DOHH2 (cell line): ENCODE measurements around the gene ADAMTS9.

Experiments
- H3F3A ChIP-seq: fragments of 200-600 bp; sonication (generic), shearing (Covaris generic); 2 replicates; pipeline ENCODE4 v1.6.0; 2016; ENCODE audit warnings: antibody characterized with exemption, mild to moderate bottlenecking; ENCODE audit not compliant: control insufficient read depth, insufficient read depth
- H3K27ac ChIP-seq: fragments of 200-600 bp; sonication (generic); 2 replicates; pipeline ENCODE4 v1.5.1; 2014; ENCODE audit warnings: low read depth, mild to moderate bottlenecking, low read length, moderate library complexity
- H3K27me3 ChIP-seq: fragments of 200-600 bp; sonication (generic); 2 replicates; pipeline ENCODE4 v1.6.1; 2014; ENCODE audit warnings: mild to moderate bottlenecking, low read length, mixed read lengths; ENCODE audit not compliant: control insufficient read depth
- H3K36me3 ChIP-seq: fragments of 200-600 bp; sonication (generic); 2 replicates; pipeline ENCODE4 v1.6.1; 2014; ENCODE audit warnings: mild to moderate bottlenecking, low read length, moderate library complexity, mixed read lengths; ENCODE audit not compliant: control insufficient read depth
- H3K4me1 ChIP-seq: fragments of 200-600 bp; sonication (generic); 2 replicates; pipeline ENCODE4 v1.6.1; 2014; ENCODE audit warnings: mild to moderate bottlenecking, low read length, mixed read lengths; ENCODE audit not compliant: control insufficient read depth
- H3K4me2 ChIP-seq: fragments of 200-600 bp; sonication (generic); 2 replicates; pipeline ENCODE4 v1.6.0; 2014; ENCODE audit warnings: mild to moderate bottlenecking, low read length, moderate library complexity
- H3K4me3 ChIP-seq: fragments of 200-600 bp; sonication (generic); 2 replicates; pipeline ENCODE4 v1.5.1; 2014; ENCODE audit warnings: mild to moderate bottlenecking, low read length, mixed read lengths
- H3K79me2 ChIP-seq: fragments of 200-600 bp; sonication (generic); 2 replicates; pipeline ENCODE4 v1.6.1; 2014; ENCODE audit warnings: mild to moderate bottlenecking, low read length, mixed read lengths; ENCODE audit not compliant: control insufficient read depth
- H3K9me2 ChIP-seq: fragments of 200-600 bp; sonication (generic); replicated peaks from 2 replicates; pipeline ENCODE4 v1.6.1; 2014; ENCODE audit warnings: mild to moderate bottlenecking, low read length, mixed read lengths; ENCODE audit not compliant: control insufficient read depth
- H3K9me3 ChIP-seq: fragments of 200-600 bp; sonication (generic); 2 replicates; pipeline ENCODE4 v1.6.1; 2014; ENCODE audit warnings: antibody characterized with exemption, low read length, mixed read lengths; ENCODE audit not compliant: control insufficient read depth, insufficient read depth
- H4K20me1 ChIP-seq: fragments of 200-600 bp; sonication (generic); 2 replicates; pipeline ENCODE4 v1.6.0; 2014; ENCODE audit warnings: low read depth, mild to moderate bottlenecking, antibody characterized with exemption, low read length, moderate library complexity; ENCODE audit not compliant: control insufficient read depth, insufficient read depth
- EZH2phosphoT487 ChIP-seq: fragments of 200-600 bp; sonication (generic); IDR thresholded peaks from 2 replicates; pipeline ENCODE4 v1.6.1; 2017; ENCODE audit warnings: borderline replicate concordance, mild to moderate bottlenecking, antibody characterized with exemption, low read length, moderate library complexity, mixed read lengths
- TF ChIP-seq, protein P1 (sequence below): fragments of 200-600 bp; sonication (generic); IDR thresholded peaks from one replicate; pipeline ENCODE4 v1.5.1; 2014; ENCODE audit warnings: antibody characterized with exemption, mild to moderate bottlenecking, low read depth, low read length; ENCODE audit not compliant: poor library complexity, severe bottlenecking

The ADAMTS9 gene

DNA sequence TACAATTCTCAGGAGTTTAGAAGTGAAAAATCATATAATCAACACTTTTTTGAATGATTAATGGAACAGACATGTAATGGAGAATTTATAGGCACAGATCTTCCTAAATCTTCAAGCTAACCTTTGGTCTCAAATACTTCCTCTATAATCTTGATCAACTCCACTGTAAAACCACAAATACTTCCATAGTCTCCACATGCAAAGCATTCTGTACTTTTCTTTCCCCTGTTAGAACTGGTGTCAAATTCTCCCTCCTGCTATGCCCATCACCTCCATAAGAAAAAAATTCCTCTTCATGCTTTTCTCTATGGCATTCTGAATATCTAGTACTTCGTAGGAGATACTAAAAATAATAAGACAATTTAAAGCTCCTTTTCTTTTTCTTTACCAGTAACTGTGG, 214.3 kb downstream of the ADAMTS9 start:
- no peaks in the 10 kb centered on the region for H3K9me2 ChIP-seq
- H3F3A ChIP-seq: no peaks in the 10 kb centered on the region
- H3K79me2 ChIP-seq: no peaks in the 10 kb centered on the region
- no peaks in the 10 kb centered on the region for H4K20me1 ChIP-seq
- no peak overlapping the region for H3K4me3 ChIP-seq
- TF ChIP-seq EZH2phosphoT487: no peak
- TF ChIP-seq, protein P1, sequence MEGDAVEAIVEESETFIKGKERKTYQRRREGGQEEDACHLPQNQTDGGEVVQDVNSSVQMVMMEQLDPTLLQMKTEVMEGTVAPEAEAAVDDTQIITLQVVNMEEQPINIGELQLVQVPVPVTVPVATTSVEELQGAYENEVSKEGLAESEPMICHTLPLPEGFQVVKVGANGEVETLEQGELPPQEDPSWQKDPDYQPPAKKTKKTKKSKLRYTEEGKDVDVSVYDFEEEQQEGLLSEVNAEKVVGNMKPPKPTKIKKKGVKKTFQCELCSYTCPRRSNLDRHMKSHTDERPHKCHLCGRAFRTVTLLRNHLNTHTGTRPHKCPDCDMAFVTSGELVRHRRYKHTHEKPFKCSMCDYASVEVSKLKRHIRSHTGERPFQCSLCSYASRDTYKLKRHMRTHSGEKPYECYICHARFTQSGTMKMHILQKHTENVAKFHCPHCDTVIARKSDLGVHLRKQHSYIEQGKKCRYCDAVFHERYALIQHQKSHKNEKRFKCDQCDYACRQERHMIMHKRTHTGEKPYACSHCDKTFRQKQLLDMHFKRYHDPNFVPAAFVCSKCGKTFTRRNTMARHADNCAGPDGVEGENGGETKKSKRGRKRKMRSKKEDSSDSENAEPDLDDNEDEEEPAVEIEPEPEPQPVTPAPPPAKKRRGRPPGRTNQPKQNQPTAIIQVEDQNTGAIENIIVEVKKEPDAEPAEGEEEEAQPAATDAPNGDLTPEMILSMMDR: no peak
- H3K36me3 ChIP-seq: no peaks in the 10 kb centered on the region
- no peaks in the 10 kb centered on the region for H3K4me1 ChIP-seq
- H3K9me3 ChIP-seq: no peaks in the 10 kb centered on the region
- no peak overlapping the region for H3K4me2 ChIP-seq
- 0 out of 2 replicates have a peak, but pooled peaks cover 2% of the 10 kb centered on the region for H3K27me3 ChIP-seq
- no peak overlapping the region for H3K27ac ChIP-seq

DNA sequence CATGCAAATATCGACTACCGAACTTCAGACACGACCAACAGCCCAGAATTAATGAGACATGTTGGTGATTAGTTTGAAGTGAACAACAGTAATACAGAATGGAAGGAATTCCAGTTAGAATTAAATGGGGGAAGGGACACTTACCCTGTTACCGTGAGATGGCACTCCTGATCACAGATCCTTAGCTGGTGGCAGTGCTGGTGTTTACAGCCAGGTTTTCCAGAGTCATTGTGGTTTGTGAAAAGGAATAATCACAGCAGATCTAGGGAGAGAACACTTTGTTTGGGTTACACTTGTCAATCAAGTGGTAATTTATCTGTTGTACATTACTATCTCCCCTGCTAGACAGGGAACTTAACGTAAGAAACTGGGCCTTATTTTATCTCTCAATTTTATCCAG, 217.4 kb downstream of the ADAMTS9 start:
- no peak overlapping the region for H3K27ac ChIP-seq
- no peaks in the 10 kb centered on the region for H3K4me1 ChIP-seq
- no peaks in the 10 kb centered on the region for H3K9me3 ChIP-seq
- no peaks in the 10 kb centered on the region for H3K79me2 ChIP-seq
- H3K27me3 ChIP-seq: 0 out of 2 replicates have a peak, but pooled peaks cover 2% of the 10 kb centered on the region
- H3K4me3 ChIP-seq: no peak overlapping the region
- TF ChIP-seq, protein P1: no peak
- TF ChIP-seq EZH2phosphoT487: no peak
- no peaks in the 10 kb centered on the region for H4K20me1 ChIP-seq
- H3F3A ChIP-seq: no peaks in the 10 kb centered on the region
- H3K9me2 ChIP-seq: no peaks in the 10 kb centered on the region
- no peaks in the 10 kb centered on the region for H3K36me3 ChIP-seq
- no peak overlapping the region for H3K4me2 ChIP-seq

GRCh38 chr3:64467255-64467944, 220.4 kb downstream of the ADAMTS9 start:
- H3K4me2 ChIP-seq: no peak overlapping the region
- H4K20me1 ChIP-seq: no peaks in the 10 kb centered on the region
- no peaks in the 10 kb centered on the region for H3K9me3 ChIP-seq
- no peak for TF ChIP-seq EZH2phosphoT487
- TF ChIP-seq, protein P1: no peak
- H3K36me3 ChIP-seq: no peaks in the 10 kb centered on the region
- no peaks in the 10 kb centered on the region for H3K27me3 ChIP-seq
- no peaks in the 10 kb centered on the region for H3K4me1 ChIP-seq
- H3K27ac ChIP-seq: no peak overlapping the region
- H3K9me2 ChIP-seq: no peaks in the 10 kb centered on the region
- no peaks in the 10 kb centered on the region for H3F3A ChIP-seq
- no peak overlapping the region for H3K4me3 ChIP-seq
- H3K79me2 ChIP-seq: no peaks in the 10 kb centered on the region
